HCT116 (cell line): Measurements from ENCODE around the gene NIM1K. TPM values are rescaled to one million over a fixed set of nuclear protein-coding genes. Genes with fewer than 3 reads are reported as not detected.

ENCODE experiments used
- ATAC-seq: fragments of 200-7000 bp; cut with Tn5 transposase; 2 replicates; pipeline ENCODE4 v1.9.1; 2020; ENCODE audit warnings: mild to moderate bottlenecking, moderate library complexity
- BruUV-seq: library from RNA; stranded (reverse); fragments of 400-500 nt; replicated peaks from 2 replicates; lab custom pipeline; 2021; lab: Mats Ljungman, UMichigan
- CTCF ChIA-PET: fragments of 300-600 bp; sonication (Branson Sonifier 250); formaldehyde crosslinking; loops from one replicate; lab custom pipeline; 2021; ENCODE audit warnings: antibody characterized with exemption; lab: Charles Lee
- POLR2A ChIA-PET: fragments of 300-600, 350-600 bp; sonication (Branson Sonifier 250); formaldehyde crosslinking; loops from one replicate; lab custom pipeline; 2021; ENCODE audit warnings: antibody characterized with exemption; lab: Charles Lee
- RAD21 ChIA-PET, 2 experiments: fragments of 300-600 bp; sonication (Branson Sonifier 250); formaldehyde crosslinking; loops; one replicate each; lab custom pipeline; 2023; ENCODE audit warnings: low total read pairs in 2 of 2; ENCODE audit not compliant: uncharacterized antibody in 2 of 2, unreplicated experiment in 2 of 2, low non-redundant PET in 1 of 2; lab: Charles Lee
- DNase-seq: peaks from one replicate; pipeline ENCODE4 v3.0.0-alpha.2; 2010; ENCODE audit warnings: low read depth, low spot score
- H2AFZ ChIP-seq: fragments of 200-600 bp; shearing (Covaris generic), sonication (generic); 2 replicates; pipeline ENCODE4 v1.6.1; 2017; ENCODE audit warnings: low read depth, mixed run types, mixed read lengths, antibody characterized with exemption, low read length; ENCODE audit not compliant: poor library complexity, severe bottlenecking
- H3K27ac ChIP-seq: 2 replicates; pipeline ENCODE4 v1.5.1; 2012; ENCODE audit warnings: low read depth, low read length
- H3K27me3 ChIP-seq: fragments of 200-600 bp; sonication (generic); 2 replicates; pipeline ENCODE4 v1.6.1; 2016; ENCODE audit warnings: mixed run types, low read length, mixed read lengths; ENCODE audit not compliant: insufficient read depth
- H3K36me3 ChIP-seq, 2 experiments: fragments of 200-500 bp in 1 of 2; fragments of 200-600 bp in 1 of 2; sonication (Bioruptor generic) in 1 of 2; sonication (generic) in 1 of 2; 2 replicates each; pipeline versions ENCODE4 v1.5.1 to v1.6.1; 2014 to 2016; ENCODE audit warnings: low read length in 2 of 2, inconsistent platforms in 1 of 2, mixed read lengths in 1 of 2, mixed run types in 1 of 2; ENCODE audit not compliant: insufficient read depth in 2 of 2, control insufficient read depth in 1 of 2
- H3K4me1 ChIP-seq, 2 experiments: fragments of 200-600 bp in 1 of 2; sonication (generic) in 1 of 2; 2 replicates each; pipeline versions ENCODE4 v1.5.1 to v1.6.1; 2012 to 2017; ENCODE audit warnings: low read length in 2 of 2, inconsistent platforms in 1 of 2, mild to moderate bottlenecking in 1 of 2, mixed read lengths in 1 of 2, mixed run types in 1 of 2, moderate library complexity in 1 of 2; ENCODE audit not compliant: insufficient read depth in 2 of 2, control insufficient read depth in 1 of 2
- H3K4me2 ChIP-seq: fragments of 200-600 bp; sonication (generic); 2 replicates; pipeline ENCODE4 v1.6.1; 2017; ENCODE audit warnings: mixed run types, low read length, mixed read lengths
- H3K4me3 ChIP-seq, 2 experiments: fragments of 200-600 bp in 1 of 2; sonication (generic) in 1 of 2; replicated peaks in 1 of 2; 2 replicates each; pipeline ENCODE4 v1.5.1; 2011 to 2016; ENCODE audit warnings: low read length in 2 of 2, control low read depth in 1 of 2, low read depth in 1 of 2, mild to moderate bottlenecking in 1 of 2, mixed read lengths in 1 of 2, mixed run types in 1 of 2
- H3K79me2 ChIP-seq: fragments of 200-600 bp; sonication (generic); 2 replicates; pipeline ENCODE4 v1.6.1; 2017; ENCODE audit warnings: mild to moderate bottlenecking, mixed run types, low read length, moderate library complexity, mixed read lengths; ENCODE audit not compliant: insufficient read depth
- H3K9ac ChIP-seq: fragments of 200-600 bp; sonication (generic); 2 replicates; pipeline ENCODE4 v1.6.1; 2016; ENCODE audit warnings: low read length, mixed read lengths
- H3K9me2 ChIP-seq: fragments of 200-600 bp; sonication (generic), shearing (Covaris generic); 2 replicates; pipeline ENCODE4 v1.6.1; 2017; ENCODE audit warnings: mixed run types, mild to moderate bottlenecking, moderate library complexity; ENCODE audit not compliant: insufficient read depth
- H3K9me3 ChIP-seq, 2 experiments: fragments of 200-500 bp in 1 of 2; fragments of 200-600 bp in 1 of 2; sonication (Bioruptor generic) in 1 of 2; sonication (generic) in 1 of 2; 2 replicates each; pipeline ENCODE4 v1.6.1; 2014 to 2017; ENCODE audit warnings: low read length in 2 of 2, mixed read lengths in 2 of 2, inconsistent platforms in 1 of 2, low read depth in 1 of 2, mild to moderate bottlenecking in 1 of 2, mixed run types in 1 of 2, moderate library complexity in 1 of 2; ENCODE audit not compliant: control insufficient read depth in 1 of 2, insufficient read depth in 1 of 2
- H4K20me1 ChIP-seq: fragments of 200-600 bp; sonication (generic), shearing (Covaris generic); 2 replicates; pipeline ENCODE4 v1.6.1; 2017; ENCODE audit warnings: mixed run types, mild to moderate bottlenecking, moderate library complexity; ENCODE audit not compliant: insufficient read depth
- ELF1 ChIP-seq: IDR thresholded peaks from 2 replicates; pipeline ENCODE4 v1.6.1; 2012; ENCODE audit warnings: low read depth, borderline replicate concordance
- SIN3A ChIP-seq: IDR thresholded peaks from 2 replicates; pipeline ENCODE4 v1.6.1; 2012; ENCODE audit warnings: low read depth
- SP1 ChIP-seq: IDR thresholded peaks from 2 replicates; pipeline ENCODE4 v1.6.1; 2012; ENCODE audit warnings: low read depth
- YY1 ChIP-seq: IDR thresholded peaks from 2 replicates; pipeline ENCODE4 v1.6.1; 2011; ENCODE audit warnings: low read length, low read depth, moderate library complexity, mild to moderate bottlenecking; ENCODE audit not compliant: insufficient replicate concordance; ENCODE audit errors: extremely low read depth
- intact Hi-C: fragments of 100-400 bp; cut with micrococcal nuclease; formaldehyde crosslinking; loops from 2 replicates; pipeline ENCODE4 v1.10.0; 2022
- total RNA-seq: library from RNA; stranded (reverse); gene quantifications from one replicate; pipeline ENCODE4 v1.2.1, GENCODE V29; 2021; ENCODE audit not compliant: unreplicated experiment
- TF ChIP-seq, protein P1 (sequence below), 3 experiments: fragments of 200-600 bp in 1 of 3; sonication (generic) in 1 of 3; IDR thresholded peaks in 2 of 3; conservative IDR thresholded peaks in 1 of 3; 2 replicates each; pipeline ENCODE4 v1.5.1; 2012 to 2017; ENCODE audit warnings: low read depth in 2 of 3, low read length in 2 of 3, antibody characterized with exemption in 1 of 3, borderline replicate concordance in 1 of 3, control low read depth in 1 of 3, mild to moderate bottlenecking in 1 of 3, mixed read lengths in 1 of 3, mixed run types in 1 of 3, moderate library complexity in 1 of 3; ENCODE audit not compliant: insufficient read depth in 1 of 3
- TF ChIP-seq, protein P2 (sequence below): IDR thresholded peaks from 2 replicates; pipeline ENCODE4 v1.6.1; 2012
- TF ChIP-seq, protein P3 (sequence below): IDR thresholded peaks from 2 replicates; pipeline ENCODE4 v1.6.1; 2011; ENCODE audit warnings: mild to moderate bottlenecking, low read length, moderate library complexity; ENCODE audit not compliant: insufficient replicate concordance; ENCODE audit errors: extremely low read depth
- TF ChIP-seq, protein P4 (sequence below): IDR thresholded peaks from 2 replicates; pipeline ENCODE4 v1.6.1; 2012

NIM1K gene
- total RNA-seq, 1 experiment from 2014 or later, result 0.44 TPM

DNA sequence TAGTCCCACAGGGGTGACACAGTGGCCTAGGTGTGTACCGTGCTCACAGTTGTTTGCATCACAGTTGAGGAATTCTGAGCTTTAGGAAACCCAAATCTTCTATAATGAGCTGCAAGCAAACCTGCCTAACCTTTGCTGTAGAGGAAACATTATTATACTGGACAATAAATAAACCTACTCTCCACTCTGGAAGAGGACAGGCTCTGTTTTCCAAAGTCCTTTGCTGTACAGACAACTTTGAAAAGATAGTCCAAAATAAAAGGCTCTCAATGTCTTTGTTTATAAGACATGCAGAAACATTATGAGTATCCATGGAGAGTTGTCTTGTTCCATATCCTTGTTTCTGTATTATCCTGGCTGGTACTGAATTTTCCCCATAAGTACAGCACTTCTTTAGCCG, 42.0 kb upstream of the NIM1K start:
- TF ChIP-seq, protein P1, sequence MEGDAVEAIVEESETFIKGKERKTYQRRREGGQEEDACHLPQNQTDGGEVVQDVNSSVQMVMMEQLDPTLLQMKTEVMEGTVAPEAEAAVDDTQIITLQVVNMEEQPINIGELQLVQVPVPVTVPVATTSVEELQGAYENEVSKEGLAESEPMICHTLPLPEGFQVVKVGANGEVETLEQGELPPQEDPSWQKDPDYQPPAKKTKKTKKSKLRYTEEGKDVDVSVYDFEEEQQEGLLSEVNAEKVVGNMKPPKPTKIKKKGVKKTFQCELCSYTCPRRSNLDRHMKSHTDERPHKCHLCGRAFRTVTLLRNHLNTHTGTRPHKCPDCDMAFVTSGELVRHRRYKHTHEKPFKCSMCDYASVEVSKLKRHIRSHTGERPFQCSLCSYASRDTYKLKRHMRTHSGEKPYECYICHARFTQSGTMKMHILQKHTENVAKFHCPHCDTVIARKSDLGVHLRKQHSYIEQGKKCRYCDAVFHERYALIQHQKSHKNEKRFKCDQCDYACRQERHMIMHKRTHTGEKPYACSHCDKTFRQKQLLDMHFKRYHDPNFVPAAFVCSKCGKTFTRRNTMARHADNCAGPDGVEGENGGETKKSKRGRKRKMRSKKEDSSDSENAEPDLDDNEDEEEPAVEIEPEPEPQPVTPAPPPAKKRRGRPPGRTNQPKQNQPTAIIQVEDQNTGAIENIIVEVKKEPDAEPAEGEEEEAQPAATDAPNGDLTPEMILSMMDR (IDR thresholded peaks at IDR 0.05 in 2 of 3, conservative IDR thresholded peaks at IDR 0.05 in 1 of 3; ENCODE audit: borderline replicate concordance in 1 of 3, insufficient read depth in 1 of 3, low read depth in 2 of 3, low read length in 2 of 3), result no peak
- TF ChIP-seq ELF1, result no peak
- TF ChIP-seq, protein P2, sequence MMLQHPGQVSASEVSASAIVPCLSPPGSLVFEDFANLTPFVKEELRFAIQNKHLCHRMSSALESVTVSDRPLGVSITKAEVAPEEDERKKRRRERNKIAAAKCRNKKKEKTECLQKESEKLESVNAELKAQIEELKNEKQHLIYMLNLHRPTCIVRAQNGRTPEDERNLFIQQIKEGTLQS, result no peak
- TF ChIP-seq YY1, result no peak
- TF ChIP-seq SP1, result no peak
- no peak for TF ChIP-seq SIN3A
- TF ChIP-seq, protein P3, sequence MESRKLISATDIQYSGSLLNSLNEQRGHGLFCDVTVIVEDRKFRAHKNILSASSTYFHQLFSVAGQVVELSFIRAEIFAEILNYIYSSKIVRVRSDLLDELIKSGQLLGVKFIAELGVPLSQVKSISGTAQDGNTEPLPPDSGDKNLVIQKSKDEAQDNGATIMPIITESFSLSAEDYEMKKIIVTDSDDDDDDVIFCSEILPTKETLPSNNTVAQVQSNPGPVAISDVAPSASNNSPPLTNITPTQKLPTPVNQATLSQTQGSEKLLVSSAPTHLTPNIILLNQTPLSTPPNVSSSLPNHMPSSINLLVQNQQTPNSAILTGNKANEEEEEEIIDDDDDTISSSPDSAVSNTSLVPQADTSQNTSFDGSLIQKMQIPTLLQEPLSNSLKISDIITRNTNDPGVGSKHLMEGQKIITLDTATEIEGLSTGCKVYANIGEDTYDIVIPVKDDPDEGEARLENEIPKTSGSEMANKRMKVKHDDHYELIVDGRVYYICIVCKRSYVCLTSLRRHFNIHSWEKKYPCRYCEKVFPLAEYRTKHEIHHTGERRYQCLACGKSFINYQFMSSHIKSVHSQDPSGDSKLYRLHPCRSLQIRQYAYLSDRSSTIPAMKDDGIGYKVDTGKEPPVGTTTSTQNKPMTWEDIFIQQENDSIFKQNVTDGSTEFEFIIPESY, result no peak
- TF ChIP-seq, protein P4, sequence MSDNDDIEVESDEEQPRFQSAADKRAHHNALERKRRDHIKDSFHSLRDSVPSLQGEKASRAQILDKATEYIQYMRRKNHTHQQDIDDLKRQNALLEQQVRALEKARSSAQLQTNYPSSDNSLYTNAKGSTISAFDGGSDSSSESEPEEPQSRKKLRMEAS, result no peak
- Histone ChIP-seq H2AFZ (no peak overlapping the region), H3K4me1 (no peaks in the 10 kb centered on the region), H3K9ac (no peak overlapping the region), H3K79me2 (peaks cover 83% of the 10 kb centered on the region), H3K4me3 (no peak overlapping the region), H3K27ac (no peak overlapping the region), H3K9me3 (no peaks in the 10 kb centered on the region), H4K20me1 (no peaks in the 10 kb centered on the region), H3K4me2 (no peak overlapping the region), H3K36me3 (peaks cover 2 to 13% of the 10 kb centered on the region in 2 experiments; a peak in 2 of 4 replicates), H3K27me3 (no peaks in the 10 kb centered on the region), H3K9me2 (no peaks in the 10 kb centered on the region)
- POLR2A ChIA-PET, result no interaction called here
- CTCF ChIA-PET, result no interaction called here
- ATAC-seq, result no peak
- no TSS peak for BruUV-seq
- DNase-seq, result no peak
- RAD21 ChIA-PET, result no interaction called here
- intact Hi-C loops, result no loop called here
